ENCODE results near the gene DNAH1. TPM values are rescaled to one million over a fixed set of nuclear protein-coding genes. Genes with fewer than 3 reads are reported as not detected.
A peak's percentile ranks its signal among the peaks of the same experiment; 100 is the strongest.

The DNAH1 gene
- total and polyA plus RNA-seq, 2 of the 13 experiments (the other 11 are each of a cell fraction or from before 2014, with no cell fraction given): 0.64 to 3.5 TPM

DNA sequence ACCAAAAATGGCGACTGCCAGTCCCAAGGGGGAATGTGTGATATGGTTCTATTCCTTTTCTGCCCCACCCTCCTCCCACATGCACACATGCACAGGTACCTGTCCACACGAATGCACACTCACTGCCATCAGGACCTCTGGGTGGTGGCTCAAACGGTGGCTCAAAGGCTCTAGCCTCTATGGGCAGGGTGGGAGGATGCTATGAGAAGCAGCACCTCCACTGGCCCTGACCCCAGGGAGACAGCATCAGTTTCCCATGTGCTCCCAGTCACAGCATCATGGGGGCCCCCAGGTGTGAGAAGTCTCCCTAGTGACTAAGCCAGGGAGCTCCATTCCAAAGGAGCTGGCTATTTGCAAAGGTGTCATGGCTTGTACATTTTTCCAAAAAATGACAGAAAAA is 112.9 kb downstream of the DNAH1 start (continued):
- TF ChIP-seq REPIN1 (CRISPR knock-in tag; IDR thresholded peaks at IDR 0.05; ENCODE audit: borderline replicate concordance, low read depth) (0 out of 2 replicates have a peak, but pooled peaks have one; percentile 4), ZNF12 (CRISPR knock-in tag; IDR thresholded peaks at IDR 0.05) (0 out of 2 replicates have a peak, but pooled peaks have one; percentile 28)

DNA sequence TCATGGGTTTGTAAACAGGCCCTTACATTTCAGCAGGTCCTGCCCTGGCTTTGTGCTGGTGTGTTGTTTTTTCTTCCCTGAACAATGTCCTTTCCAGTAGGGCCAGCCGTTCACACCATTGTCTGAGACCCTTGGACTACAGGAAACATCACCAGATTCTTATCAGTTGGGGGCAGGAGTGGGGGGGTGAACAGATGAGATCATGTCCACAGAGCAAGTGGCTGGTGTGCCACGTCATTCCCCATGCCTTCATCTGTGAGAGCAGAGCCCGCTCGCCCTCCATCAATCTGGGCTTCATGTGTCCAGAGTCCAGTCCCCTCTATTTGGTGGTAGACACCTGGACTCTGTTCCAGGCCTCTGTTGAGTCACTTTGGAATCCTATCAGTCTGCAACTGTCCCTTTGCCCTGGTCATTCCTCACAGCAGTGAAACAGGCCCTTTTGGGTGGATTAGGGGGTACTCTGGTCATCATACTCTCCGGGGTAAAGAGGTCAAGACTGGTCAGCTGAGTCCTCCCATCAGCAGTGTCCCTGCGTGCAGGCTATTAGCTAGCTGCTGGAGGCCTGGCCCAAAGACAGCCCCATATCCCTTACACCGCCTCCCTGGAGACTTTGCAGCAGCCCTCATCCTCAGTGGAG is 113.8 kb downstream of the DNAH1 start:
- Histone ChIP-seq H3K4me2 (ENCODE audit: low read depth, low read length) (peak overlapping the region; percentile 68), H3K27ac (ENCODE audit: extremely low read length, insufficient read depth, low read length) (peak overlapping the region; percentile 83), H4K20me1 (ENCODE audit: insufficient read depth, low read length) (no peaks in the 10 kb centered on the region), H2AFZ (ENCODE audit: low read length) (no peak overlapping the region), H3K27me3 (ENCODE audit: control insufficient read depth in 1 of 2, insufficient read depth in 2 of 2, low read length in 2 of 2) (no peaks in the 10 kb centered on the region), H3K4me3 (replicated peaks in 1 of 3; ENCODE audit: insufficient read depth in 1 of 3, low read depth in 2 of 3, low read length in 3 of 3) (peak overlapping the region in 1 of 3 experiments; percentile 34; a peak in 2 of 6 replicates), H3K4me1 (ENCODE audit: insufficient read depth, low read length) (peaks cover 71% of the 10 kb centered on the region), H3K9me3 (ENCODE audit: low read length) (no peaks in the 10 kb centered on the region), H3K9ac (ENCODE audit: insufficient read depth, low read depth, low read length) (peak overlapping the region; percentile 61), H3K79me2 (ENCODE audit: insufficient read depth, low read length) (no peaks in the 10 kb centered on the region), H3K36me3 (replicated peaks in 1 of 2; ENCODE audit: control insufficient read depth in 1 of 2, insufficient read depth in 2 of 2, low read length in 2 of 2) (no peaks in the 10 kb centered on the region)
- peak; percentile 95 for DNase-seq (ENCODE audit: low spot score)
- CTCF ChIA-PET (ENCODE audit: low intra/inter-chr PET ratio, low total read pairs): interaction anchor here (2.3 to 4.0 kb wide), 2 partner anchors 17 to 20 kb away, joined by 6 to 83 read pairs; partner anchors contain the start of gene SEMA3G
- 13% methylated on average over 4 of the region's 7 CpGs for WGBS (ENCODE audit: low lambda C conversion rate)
- peak; percentile 87 for FAIRE-seq
- ATAC-seq: peak; percentile 89
- no TSS peak for BruUV-seq (replicated peaks)
- in situ Hi-C loops (cut with HindIII; ENCODE audit: extremely low pct_ligation_motif_present, low pct_unique_long_range_greater_than_20kb): no loop called here
- intact Hi-C loops (cut with micrococcal nuclease; ENCODE audit: unreplicated experiment): no loop called here
- POLR2A ChIA-PET: interaction anchor here (0.9 to 2.2 kb wide), 3 partner anchors 15 to 106 kb away, joined by 3 to 14 read pairs (median 3); partner anchors contain the start of genes SEMA3G and UQCC5
- TF ChIP-seq SNAI1 (CRISPR knock-in tag; IDR thresholded peaks at IDR 0.05; ENCODE audit: borderline replicate concordance) (no peak), TBX2 (CRISPR knock-in tag; IDR thresholded peaks at IDR 0.05; ENCODE audit: borderline replicate concordance) (peak; percentile 95), TCF7L2 (IDR thresholded peaks at IDR 0.05; ENCODE audit: low read depth, low read length) (no peak), ELF1 (CRISPR knock-in tag; IDR thresholded peaks at IDR 0.05) (0 out of 2 replicates have a peak, but pooled peaks have one; percentile 26), ZNF460 (CRISPR knock-in tag; IDR thresholded peaks at IDR 0.05; ENCODE audit: borderline replicate concordance) (no peak), SOX13 (IDR thresholded peaks at IDR 0.05) (peak; percentile 100), SOX13 (CRISPR knock-in tag; conservative IDR thresholded peaks at IDR 0.05 in 1 of 2, IDR thresholded peaks at IDR 0.05 in 1 of 2) (peak in 1 of 2 experiments; percentile 98; a peak in 2 of 4 replicates), MEIS1 (CRISPR knock-in tag; IDR thresholded peaks at IDR 0.05; ENCODE audit: borderline replicate concordance) (peak; percentile 74; the same call in 1 of the 2 replicates)
- TF ChIP-seq, protein P1, sequence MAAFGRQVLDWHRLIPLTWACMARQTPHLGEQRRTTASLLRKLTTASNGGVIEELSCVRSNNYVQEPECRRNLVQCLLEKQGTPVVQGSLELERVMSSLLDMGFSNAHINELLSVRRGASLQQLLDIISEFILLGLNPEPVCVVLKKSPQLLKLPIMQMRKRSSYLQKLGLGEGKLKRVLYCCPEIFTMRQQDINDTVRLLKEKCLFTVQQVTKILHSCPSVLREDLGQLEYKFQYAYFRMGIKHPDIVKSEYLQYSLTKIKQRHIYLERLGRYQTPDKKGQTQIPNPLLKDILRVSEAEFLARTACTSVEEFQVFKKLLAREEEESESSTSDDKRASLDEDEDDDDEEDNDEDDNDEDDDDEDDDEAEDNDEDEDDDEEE (CRISPR knock-in tag; IDR thresholded peaks at IDR 0.05): 0 out of 2 replicates have a peak, but pooled peaks have one; percentile 66
- TF ChIP-seq, protein P2, sequence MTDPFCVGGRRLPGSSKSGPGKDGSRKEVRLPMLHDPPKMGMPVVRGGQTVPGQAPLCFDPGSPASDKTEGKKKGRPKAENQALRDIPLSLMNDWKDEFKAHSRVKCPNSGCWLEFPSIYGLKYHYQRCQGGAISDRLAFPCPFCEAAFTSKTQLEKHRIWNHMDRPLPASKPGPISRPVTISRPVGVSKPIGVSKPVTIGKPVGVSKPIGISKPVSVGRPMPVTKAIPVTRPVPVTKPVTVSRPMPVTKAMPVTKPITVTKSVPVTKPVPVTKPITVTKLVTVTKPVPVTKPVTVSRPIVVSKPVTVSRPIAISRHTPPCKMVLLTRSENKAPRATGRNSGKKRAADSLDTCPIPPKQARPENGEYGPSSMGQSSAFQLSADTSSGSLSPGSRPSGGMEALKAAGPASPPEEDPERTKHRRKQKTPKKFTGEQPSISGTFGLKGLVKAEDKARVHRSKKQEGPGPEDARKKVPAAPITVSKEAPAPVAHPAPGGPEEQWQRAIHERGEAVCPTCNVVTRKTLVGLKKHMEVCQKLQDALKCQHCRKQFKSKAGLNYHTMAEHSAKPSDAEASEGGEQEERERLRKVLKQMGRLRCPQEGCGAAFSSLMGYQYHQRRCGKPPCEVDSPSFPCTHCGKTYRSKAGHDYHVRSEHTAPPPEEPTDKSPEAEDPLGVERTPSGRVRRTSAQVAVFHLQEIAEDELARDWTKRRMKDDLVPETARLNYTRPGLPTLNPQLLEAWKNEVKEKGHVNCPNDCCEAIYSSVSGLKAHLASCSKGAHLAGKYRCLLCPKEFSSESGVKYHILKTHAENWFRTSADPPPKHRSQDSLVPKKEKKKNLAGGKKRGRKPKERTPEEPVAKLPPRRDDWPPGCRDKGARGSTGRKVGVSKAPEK (CRISPR knock-in tag; IDR thresholded peaks at IDR 0.05; ENCODE audit: borderline replicate concordance): no peak
- TF ChIP-seq, protein P3, sequence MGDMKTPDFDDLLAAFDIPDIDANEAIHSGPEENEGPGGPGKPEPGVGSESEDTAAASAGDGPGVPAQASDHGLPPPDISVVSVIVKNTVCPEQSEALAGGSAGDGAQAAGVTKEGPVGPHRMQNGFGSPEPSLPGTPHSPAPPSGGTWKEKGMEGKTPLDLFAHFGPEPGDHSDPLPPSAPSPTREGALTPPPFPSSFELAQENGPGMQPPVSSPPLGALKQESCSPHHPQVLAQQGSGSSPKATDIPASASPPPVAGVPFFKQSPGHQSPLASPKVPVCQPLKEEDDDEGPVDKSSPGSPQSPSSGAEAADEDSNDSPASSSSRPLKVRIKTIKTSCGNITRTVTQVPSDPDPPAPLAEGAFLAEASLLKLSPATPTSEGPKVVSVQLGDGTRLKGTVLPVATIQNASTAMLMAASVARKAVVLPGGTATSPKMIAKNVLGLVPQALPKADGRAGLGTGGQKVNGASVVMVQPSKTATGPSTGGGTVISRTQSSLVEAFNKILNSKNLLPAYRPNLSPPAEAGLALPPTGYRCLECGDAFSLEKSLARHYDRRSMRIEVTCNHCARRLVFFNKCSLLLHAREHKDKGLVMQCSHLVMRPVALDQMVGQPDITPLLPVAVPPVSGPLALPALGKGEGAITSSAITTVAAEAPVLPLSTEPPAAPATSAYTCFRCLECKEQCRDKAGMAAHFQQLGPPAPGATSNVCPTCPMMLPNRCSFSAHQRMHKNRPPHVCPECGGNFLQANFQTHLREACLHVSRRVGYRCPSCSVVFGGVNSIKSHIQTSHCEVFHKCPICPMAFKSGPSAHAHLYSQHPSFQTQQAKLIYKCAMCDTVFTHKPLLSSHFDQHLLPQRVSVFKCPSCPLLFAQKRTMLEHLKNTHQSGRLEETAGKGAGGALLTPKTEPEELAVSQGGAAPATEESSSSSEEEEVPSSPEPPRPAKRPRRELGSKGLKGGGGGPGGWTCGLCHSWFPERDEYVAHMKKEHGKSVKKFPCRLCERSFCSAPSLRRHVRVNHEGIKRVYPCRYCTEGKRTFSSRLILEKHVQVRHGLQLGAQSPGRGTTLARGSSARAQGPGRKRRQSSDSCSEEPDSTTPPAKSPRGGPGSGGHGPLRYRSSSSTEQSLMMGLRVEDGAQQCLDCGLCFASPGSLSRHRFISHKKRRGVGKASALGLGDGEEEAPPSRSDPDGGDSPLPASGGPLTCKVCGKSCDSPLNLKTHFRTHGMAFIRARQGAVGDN (CRISPR knock-in tag; IDR thresholded peaks at IDR 0.05): peak; percentile 71
